Neural cell (in vitro differentiated cells): ENCODE results near the gene SMIM31.

ENCODE experiments used
- CTCF ChIP-seq: fragments of 450-650 bp; IDR thresholded peaks from 2 replicates; pipeline ENCODE4 v1.5.1; 2014; ENCODE audit warnings: antibody characterized with exemption, mild to moderate bottlenecking, moderate library complexity; ENCODE audit not compliant: poor library complexity, severe bottlenecking
- EZH2 ChIP-seq: fragments of 200-600, 300-800 bp; shearing (Covaris generic), sonication (generic); IDR thresholded peaks from 2 replicates; pipeline ENCODE4 v1.6.1; 2014; ENCODE audit warnings: antibody characterized with exemption, low read length, borderline replicate concordance, mild to moderate bottlenecking; ENCODE audit not compliant: insufficient read depth, poor library complexity, severe bottlenecking
- POLR2AphosphoS5 ChIP-seq: IDR thresholded peaks from 2 replicates; pipeline ENCODE4 v1.6.1; 2012
- SMC3 ChIP-seq: fragments of 450-650 bp; conservative IDR thresholded peaks from 2 replicates; pipeline ENCODE4 v1.6.1; 2014; ENCODE audit warnings: antibody characterized with exemption, mild to moderate bottlenecking, moderate library complexity; ENCODE audit not compliant: poor library complexity
- TAF1 ChIP-seq: IDR thresholded peaks from 2 replicates; pipeline ENCODE4 v1.6.1; 2012; ENCODE audit warnings: low read depth

GRCh38 chr4:164755432-164755831, 1.5 kb downstream of the SMIM31 start:
- TF ChIP-seq POLR2AphosphoS5 (no peak), SMC3 (no peak), EZH2 (no peak), CTCF (no peak), TAF1 (no peak)
